Measurements from ENCODE around the gene SNRPE.

Gene SNRPE

GRCh38 chr1:203914292-203914691 is 52.9 kb downstream of the SNRPE start (continued):
- TF ChIP-seq PRDM6 (tag by site-specific recombination; IDR thresholded peaks at IDR 0.05) (no peak), ZNF843 (tag by site-specific recombination; IDR thresholded peaks at IDR 0.05) (no peak), ZNF211 (tag by site-specific recombination; IDR thresholded peaks at IDR 0.05; ENCODE audit: low read depth) (no peak), ZNF654 (tag by site-specific recombination; IDR thresholded peaks at IDR 0.05; ENCODE audit: low read depth) (no peak)

GRCh38 chr1:203915811-203916210 is 54.4 kb downstream of the SNRPE start:
- POLR2A ChIA-PET, result no interaction called here
- Histone ChIP-seq H3K4me3 (ENCODE audit: low read depth, low read length) (no peak overlapping the region), H3K27ac (ENCODE audit: extremely low read depth, low read depth, low read length) (no peak overlapping the region), H3K36me3 (ENCODE audit: control insufficient read depth in 2 of 2, insufficient read depth in 1 of 2, low read length in 2 of 2) (no peaks in the 10 kb centered on the region), H3K4me1 (ENCODE audit: control insufficient read depth, insufficient read depth, low read length) (no peaks in the 10 kb centered on the region), H3K9me3 (ENCODE audit: control insufficient read depth, insufficient read depth, low read depth, low read length) (no peaks in the 10 kb centered on the region)
- TF ChIP-seq ZNF548 (tag by site-specific recombination; IDR thresholded peaks at IDR 0.05) (no peak), ZNF354C (tag by site-specific recombination; IDR thresholded peaks at IDR 0.05; ENCODE audit: borderline replicate concordance, low read depth) (no peak), ZEB2 (tag by site-specific recombination; IDR thresholded peaks at IDR 0.05) (no peak), OSR2 (tag by site-specific recombination; IDR thresholded peaks at IDR 0.05) (no peak), ZFP3 (tag by site-specific recombination; IDR thresholded peaks at IDR 0.05; ENCODE audit: low read depth) (no peak), KLF17 (tag by site-specific recombination; IDR thresholded peaks at IDR 0.05) (no peak), ZNF184 (tag by site-specific recombination; IDR thresholded peaks at IDR 0.05) (no peak), SP2 (tag by site-specific recombination; IDR thresholded peaks at IDR 0.05) (no peak), ZNF776 (tag by site-specific recombination; IDR thresholded peaks at IDR 0.05; ENCODE audit: borderline replicate concordance) (no peak), ZNF513 (tag by site-specific recombination; IDR thresholded peaks at IDR 0.05) (no peak), GLIS1 (tag by site-specific recombination; IDR thresholded peaks at IDR 0.05) (no peak), ZNF132 (tag by site-specific recombination; IDR thresholded peaks at IDR 0.05; ENCODE audit: borderline replicate concordance) (no peak), PRDM2 (tag by site-specific recombination; IDR thresholded peaks at IDR 0.05; ENCODE audit: borderline replicate concordance) (no peak), ZNF394 (tag by site-specific recombination; IDR thresholded peaks at IDR 0.05; ENCODE audit: borderline replicate concordance) (no peak), ZNF571 (tag by site-specific recombination; IDR thresholded peaks at IDR 0.05) (no peak), ZNF24 (tag by site-specific recombination; IDR thresholded peaks at IDR 0.05) (no peak), ZNF544 (tag by site-specific recombination; IDR thresholded peaks at IDR 0.05) (no peak), SP3 (tag by site-specific recombination; IDR thresholded peaks at IDR 0.05) (no peak), ZNF202 (tag by site-specific recombination; IDR thresholded peaks at IDR 0.05; ENCODE audit: borderline replicate concordance) (no peak)
- CTCF ChIA-PET, result interaction anchor here (0.6 kb wide), 1 partner anchor 587 kb away, joined by 4 read pairs; no protein-coding TSS in a partner anchor

Measured in HEK293 (cell line).